CD4-positive, CD25-positive, alpha-beta regulatory T cell (primary cell): ENCODE measurements around the gene DCTPP1. TPM values are rescaled to one million over a fixed set of nuclear protein-coding genes. Genes with fewer than 3 reads are reported as not detected.
A peak's percentile ranks its signal among the peaks of the same experiment; 100 is the strongest.
"Not testable (repeated sequence)": the region's sequence is repeated elsewhere in the genome, so short reads cannot be mapped to it uniquely, and the experiment has no call there.

Source experiments
- ATAC-seq, 2 donors: fragments of 150-1000 bp; cut with Tn5 transposase; one replicate each; pipeline ENCODE4 v1.10.0; 2021; ENCODE audit warnings: low read depth in 2 of 2, moderate number of reproducible peaks in 2 of 2, moderate library complexity in 1 of 2
- DNase-seq, 3 donors: peaks; one replicate each; pipeline versions ENCODE4 v3.0.0 to v3.0.0-alpha.2; 2012 to 2022; ENCODE audit warnings: mixed read lengths in 1 of 3
- H3K27ac ChIP-seq: one replicate; pipeline ENCODE4 v1.7.0; 2013; ENCODE audit warnings: mild to moderate bottlenecking, low read length; ENCODE audit not compliant: insufficient read depth, poor library complexity, severe bottlenecking
- H3K27me3 ChIP-seq: one replicate; pipeline ENCODE4 v1.7.0; 2013; ENCODE audit warnings: low read length; ENCODE audit not compliant: control insufficient read depth, insufficient read depth
- H3K36me3 ChIP-seq: one replicate; pipeline ENCODE4 v1.7.0; 2013; ENCODE audit warnings: mild to moderate bottlenecking, low read length, moderate library complexity; ENCODE audit not compliant: control insufficient read depth, insufficient read depth
- H3K4me1 ChIP-seq: 2 replicates; pipeline ENCODE4 v1.7.0; 2013; ENCODE audit warnings: mild to moderate bottlenecking, low read length; ENCODE audit not compliant: insufficient read depth, control insufficient read depth, poor library complexity, severe bottlenecking
- H3K4me3 ChIP-seq: one replicate; pipeline ENCODE4 v1.7.0; 2013; ENCODE audit warnings: low read depth, mild to moderate bottlenecking, low read length, moderate library complexity
- H3K9me3 ChIP-seq, 2 experiments: 1 replicate in 1 of 2; 2 replicates in 1 of 2; pipeline ENCODE4 v1.7.0; 2013; ENCODE audit warnings: low read length in 2 of 2, mild to moderate bottlenecking in 1 of 2, moderate library complexity in 1 of 2; ENCODE audit not compliant: control insufficient read depth in 2 of 2
- H3K27ac Mint-ChIP-seq, 3 donors: one replicate each; pipeline ENCODE4 v1.8.0; 2020 to 2022; ENCODE audit warnings: mild to moderate bottlenecking in 3 of 3, mixed read lengths in 3 of 3, moderate library complexity in 2 of 3
- H3K27me3 Mint-ChIP-seq: one replicate; pipeline ENCODE4 v1.8.0; 2022; ENCODE audit warnings: mild to moderate bottlenecking, mixed read lengths
- H3K36me3 Mint-ChIP-seq: one replicate; pipeline ENCODE4 v1.8.0; 2020; ENCODE audit warnings: mixed read lengths
- H3K4me1 Mint-ChIP-seq, 4 donors: one replicate each; pipeline ENCODE4 v1.8.0; 2020 to 2022; ENCODE audit warnings: mixed read lengths in 4 of 4, mild to moderate bottlenecking in 1 of 4
- H3K4me3 Mint-ChIP-seq, 4 donors: one replicate each; pipeline ENCODE4 v1.8.0; 2020 to 2022; ENCODE audit warnings: mild to moderate bottlenecking in 4 of 4, mixed read lengths in 4 of 4, moderate library complexity in 3 of 4
- H3K9me3 Mint-ChIP-seq, 7 donors: one replicate each; pipeline ENCODE4 v1.8.0; 2020 to 2022; ENCODE audit warnings: mixed read lengths in 7 of 7, mild to moderate bottlenecking in 3 of 7, moderate library complexity in 2 of 7
- polyA plus RNA-seq, 4 donors: library from polyadenylated mRNA; unstranded; fragments of 300-500 nt; fragmentation: Illumina TruSeq; gene quantifications; one replicate each; pipeline ENCODE4 v1.2.3, GENCODE V29; 2021
- total RNA-seq: library from RNA; stranded (reverse); gene quantifications from one replicate; pipeline ENCODE4 v1.2.3, GENCODE V29; 2022

Gene DCTPP1
- 20.1 TPM for total RNA-seq
- 100 to 1,000 TPM in 3 of 4 donors, 10 to 100 TPM in 1; 93.5 to 110 (median 103) TPM for polyA plus RNA-seq

GRCh38 chr16:30429678-30430427 lies at the start of gene DCTPP1:
Gene DCTPP1 (minus strand): TSS chr16:30430030. CDS start chr16:30429980, 50 bp downstream.
- H3K36me3 ChIP-seq = peaks cover 3% of the 10 kb centered on the region

GRCh38 chr16:30478766-30479478 lies 49.1 kb upstream of the DCTPP1 start:
- Histone ChIP-seq H3K9me3 (no peaks in the 10 kb centered on the region), H3K4me1 (peaks cover 41% of the 10 kb centered on the region), H3K4me3 (no peak overlapping the region), H3K27ac (no peak overlapping the region), H3K36me3 (peaks cover 68% of the 10 kb centered on the region), H3K27me3 (no peaks in the 10 kb centered on the region)
- ATAC-seq (no peak), DNase-seq (no peak)
- peak overlapping the region; percentile 7 to 90 (median 20) for H3K4me3 Mint-ChIP-seq
- H3K27me3 Mint-ChIP-seq = no peaks in the 10 kb centered on the region
- H3K36me3 Mint-ChIP-seq = peaks cover 48% of the 10 kb centered on the region
- peaks cover 5 to 71% (median 45%) of the 10 kb centered on the region in 4 donors for H3K4me1 Mint-ChIP-seq
- H3K27ac Mint-ChIP-seq = peak overlapping the region in 2 of 3 donors; percentile 85 to 98
- H3K9me3 Mint-ChIP-seq = no peaks in the 10 kb centered on the region

More at GRCh38 chr16:30429678-30430427, at the start of gene DCTPP1:
- H3K4me1 ChIP-seq = peaks cover 20% of the 10 kb centered on the region
- peak within 1 kb of the TSS in 1 of 4 donors; percentile 61 for H3K4me3 Mint-ChIP-seq
- H3K9me3 ChIP-seq = no peaks in the 10 kb centered on the region
- H3K27me3 ChIP-seq = no peaks in the 10 kb centered on the region
- peaks cover 17% of the 10 kb centered on the region for H3K36me3 Mint-ChIP-seq
- no peaks in the 10 kb centered on the region for H3K9me3 Mint-ChIP-seq
- peak within 1 kb of the TSS; percentile 78 for H3K4me3 ChIP-seq
- H3K27ac ChIP-seq = peak within 1 kb of the TSS; percentile 88
- peaks cover 8 to 21% (median 16%) of the 10 kb centered on the region in 4 donors for H3K4me1 Mint-ChIP-seq
- no peaks in the 10 kb centered on the region for H3K27me3 Mint-ChIP-seq
- peak; percentile 97 to 98 for ATAC-seq
- peak within 1 kb of the TSS in 1 of 3 donors; percentile 52 for H3K27ac Mint-ChIP-seq
- peak; percentile 95 to 100 (median 98) for DNase-seq

GRCh38 chr16:30477773-30478172 lies 47.9 kb upstream of the DCTPP1 start:
- H3K4me3 ChIP-seq, ATAC-seq, H3K27ac ChIP-seq, H3K27me3 Mint-ChIP-seq, H3K27me3 ChIP-seq, DNase-seq, H3K9me3 Mint-ChIP-seq, H3K9me3 ChIP-seq: not testable (repeated sequence)
- peaks cover 57% of the 10 kb centered on the region for H3K36me3 ChIP-seq
- Mint-ChIP-seq H3K27ac (peak overlapping the region; percentile 81 to 91 (median 85)), H3K4me1 (peaks cover 5 to 75% (median 44%) of the 10 kb centered on the region in 4 donors), H3K4me3 (peak overlapping the region in 2 of 4 donors; percentile 46 to 66), H3K36me3 (peaks cover 48% of the 10 kb centered on the region)
- H3K4me1 ChIP-seq = peaks cover 52% of the 10 kb centered on the region

GRCh38 chr16:30476991-30477390 lies 47.2 kb upstream of the DCTPP1 start:
- H3K36me3 ChIP-seq = peaks cover 49% of the 10 kb centered on the region
- ATAC-seq = no peak
- H3K27me3 Mint-ChIP-seq = no peaks in the 10 kb centered on the region
- peaks cover 44% of the 10 kb centered on the region for H3K36me3 Mint-ChIP-seq
- no peaks in the 10 kb centered on the region for H3K9me3 Mint-ChIP-seq
- H3K4me3 Mint-ChIP-seq = peak overlapping the region in 3 of 4 donors; percentile 15 to 66 (median 56)
- H3K9me3 ChIP-seq = no peaks in the 10 kb centered on the region
- DNase-seq = no peak
- H3K27me3 ChIP-seq = no peaks in the 10 kb centered on the region
- peak overlapping the region; percentile 81 to 91 (median 85) for H3K27ac Mint-ChIP-seq
- H3K4me1 Mint-ChIP-seq = peaks cover 10 to 78% (median 43%) of the 10 kb centered on the region in 4 donors
- H3K27ac ChIP-seq = peak overlapping the region; percentile 64
- H3K4me3 ChIP-seq = no peak overlapping the region
- peaks cover 55% of the 10 kb centered on the region for H3K4me1 ChIP-seq

- no peaks in the 10 kb centered on the region for H3K9me3 ChIP-seq
- DNase-seq = no peak
- H3K27me3 Mint-ChIP-seq = no peaks in the 10 kb centered on the region
- no peaks in the 10 kb centered on the region for H3K9me3 Mint-ChIP-seq
- no peak for ATAC-seq
- peaks cover 16 to 85% (median 42%) of the 10 kb centered on the region in 4 donors for H3K4me1 Mint-ChIP-seq
- peak overlapping the region; percentile 89 for H3K4me3 ChIP-seq
- peaks cover 27% of the 10 kb centered on the region for H3K36me3 ChIP-seq
- peak overlapping the region; percentile 63 to 90 (median 85) for H3K27ac Mint-ChIP-seq
- H3K4me3 Mint-ChIP-seq = peak overlapping the region; percentile 88 to 98 (median 94)
- no peaks in the 10 kb centered on the region for H3K27me3 ChIP-seq
- H3K36me3 Mint-ChIP-seq = peaks cover 35% of the 10 kb centered on the region
- peaks cover 72% of the 10 kb centered on the region for H3K4me1 ChIP-seq
- peak overlapping the region; percentile 87 for H3K27ac ChIP-seq
Measured at GRCh38 chr16:30474684-30475083, 44.9 kb upstream of the DCTPP1 start.

GRCh38 chr16:30474074-30474452 lies 44.2 kb upstream of the DCTPP1 start:
- peak overlapping the region; percentile 87 for H3K27ac ChIP-seq
- no peaks in the 10 kb centered on the region for H3K27me3 ChIP-seq
- Mint-ChIP-seq H3K27me3 (no peaks in the 10 kb centered on the region), H3K4me3 (peak overlapping the region; percentile 89 to 100 (median 98)), H3K4me1 (peaks cover 19 to 88% (median 45%) of the 10 kb centered on the region in 4 donors), H3K36me3 (peaks cover 35% of the 10 kb centered on the region), H3K9me3 (no peaks in the 10 kb centered on the region), H3K27ac (peak overlapping the region; percentile 93 to 99 (median 96))
- ATAC-seq = no peak
- no peaks in the 10 kb centered on the region for H3K9me3 ChIP-seq
- H3K4me3 ChIP-seq = peak overlapping the region; percentile 89
- H3K4me1 ChIP-seq = peaks cover 77% of the 10 kb centered on the region
- H3K36me3 ChIP-seq = peaks cover 22% of the 10 kb centered on the region
- no peak for DNase-seq

GRCh38 chr16:30473231-30474073 lies 43.6 kb upstream of the DCTPP1 start:
- Mint-ChIP-seq H3K9me3 (no peaks in the 10 kb centered on the region), H3K27ac (peak overlapping the region; percentile 93 to 99 (median 96)), H3K36me3 (peaks cover 32% of the 10 kb centered on the region), H3K27me3 (no peaks in the 10 kb centered on the region), H3K4me1 (peaks cover 19 to 82% (median 41%) of the 10 kb centered on the region in 4 donors), H3K4me3 (peak overlapping the region; percentile 89 to 100 (median 98))
- H3K36me3 ChIP-seq = peaks cover 16% of the 10 kb centered on the region
- peaks cover 77% of the 10 kb centered on the region for H3K4me1 ChIP-seq
- peak overlapping the region; percentile 87 for H3K27ac ChIP-seq
- DNase-seq = no peak
- H3K4me3 ChIP-seq = peak overlapping the region; percentile 89
- ATAC-seq = peak in 1 of 2 donors; percentile 7
- H3K9me3 ChIP-seq = no peaks in the 10 kb centered on the region
- no peaks in the 10 kb centered on the region for H3K27me3 ChIP-seq
